ENCODE data around the gene ADAMTS19.

The ADAMTS19 gene

GRCh38 chr5:129716651-129717050, 256.6 kb downstream of the ADAMTS19 start:
- TF ChIP-seq POLR2A (IDR thresholded peaks at IDR 0.05; ENCODE audit: extremely low read depth, insufficient read length) (no peak), MAX (IDR thresholded peaks at IDR 0.05; ENCODE audit: low read depth, low read length) (no peak), CTCF (IDR thresholded peaks at IDR 0.05; ENCODE audit: low read depth, low read length) (no peak), MYC (IDR thresholded peaks at IDR 0.05; ENCODE audit: low read depth, low read length) (no peak)
- no peak overlapping the region for H3K4me3 ChIP-seq (ENCODE audit: low read depth, low read length)
- no peak for DNase-seq (ENCODE audit: low read depth)

GRCh38 chr5:129717751-129718310, 257.7 kb downstream of the ADAMTS19 start:
- no peak for TF ChIP-seq MYC (IDR thresholded peaks at IDR 0.05; ENCODE audit: low read depth, low read length)
- no peak for TF ChIP-seq CTCF (IDR thresholded peaks at IDR 0.05; ENCODE audit: low read depth, low read length)
- TF ChIP-seq POLR2A (IDR thresholded peaks at IDR 0.05; ENCODE audit: extremely low read depth, insufficient read length): no peak
- TF ChIP-seq MAX (IDR thresholded peaks at IDR 0.05; ENCODE audit: low read depth, low read length): no peak
- no peak overlapping the region for H3K4me3 ChIP-seq (ENCODE audit: low read depth, low read length)
- no peak for DNase-seq (ENCODE audit: low read depth)

- no peak for DNase-seq (ENCODE audit: low read depth)
- TF ChIP-seq POLR2A (IDR thresholded peaks at IDR 0.05; ENCODE audit: extremely low read depth, insufficient read length) (no peak), CTCF (IDR thresholded peaks at IDR 0.05; ENCODE audit: low read depth, low read length) (no peak), MYC (IDR thresholded peaks at IDR 0.05; ENCODE audit: low read depth, low read length) (no peak), MAX (IDR thresholded peaks at IDR 0.05; ENCODE audit: low read depth, low read length) (no peak)
- no peak overlapping the region for H3K4me3 ChIP-seq (ENCODE audit: low read depth, low read length)
Observed at GRCh38 chr5:129718471-129719090, 258.5 kb downstream of the ADAMTS19 start.

- no peak for TF ChIP-seq POLR2A (IDR thresholded peaks at IDR 0.05; ENCODE audit: extremely low read depth, insufficient read length)
- no peak for TF ChIP-seq MYC (IDR thresholded peaks at IDR 0.05; ENCODE audit: low read depth, low read length)
- TF ChIP-seq MAX (IDR thresholded peaks at IDR 0.05; ENCODE audit: low read depth, low read length): no peak
- no peak for DNase-seq (ENCODE audit: low read depth)
- no peak overlapping the region for H3K4me3 ChIP-seq (ENCODE audit: low read depth, low read length)
Observed at GRCh38 chr5:129724222-129724621, 264.1 kb downstream of the ADAMTS19 start.

GRCh38 chr5:129724647-129725046, 264.5 kb downstream of the ADAMTS19 start:
- no peak for TF ChIP-seq MYC (IDR thresholded peaks at IDR 0.05; ENCODE audit: low read depth, low read length)
- no peak for TF ChIP-seq MAX (IDR thresholded peaks at IDR 0.05; ENCODE audit: low read depth, low read length)
- no peak for TF ChIP-seq POLR2A (IDR thresholded peaks at IDR 0.05; ENCODE audit: extremely low read depth, insufficient read length)
- TF ChIP-seq CTCF (IDR thresholded peaks at IDR 0.05; ENCODE audit: low read depth, low read length): no peak
- DNase-seq (ENCODE audit: low read depth): no peak
- no peak overlapping the region for H3K4me3 ChIP-seq (ENCODE audit: low read depth, low read length)

GRCh38 chr5:129739773-129740172, 279.7 kb downstream of the ADAMTS19 start:
- TF ChIP-seq POLR2A (IDR thresholded peaks at IDR 0.05; ENCODE audit: extremely low read depth, insufficient read length): no peak
- TF ChIP-seq MYC (IDR thresholded peaks at IDR 0.05; ENCODE audit: low read depth, low read length): no peak
- no peak for TF ChIP-seq CTCF (IDR thresholded peaks at IDR 0.05; ENCODE audit: low read depth, low read length)
- TF ChIP-seq MAX (IDR thresholded peaks at IDR 0.05; ENCODE audit: low read depth, low read length): no peak
- no peak for DNase-seq (ENCODE audit: low read depth)
- no peak overlapping the region for H3K4me3 ChIP-seq (ENCODE audit: low read depth, low read length)

Measured in NB4 (cell line).